ENCODE measurements around the gene SH3BGRL. TPM values are rescaled to one million over a fixed set of nuclear protein-coding genes. Genes with fewer than 3 reads are reported as not detected.

Gene SH3BGRL
- total and polyA plus RNA-seq, 2 donors (not counting 1 experiment from before 2014, with no cell fraction given): 65.6 to 105 TPM

- Histone ChIP-seq H3K4me2 (replicated peaks; ENCODE audit: low read depth, low read length, poor library complexity, severe bottlenecking) (no peak overlapping the region), H3K27me3 (replicated peaks in 1 of 4; ENCODE audit: control extremely low read depth in 1 of 4, control insufficient read depth in 3 of 4, insufficient read depth in 4 of 4, low read length in 3 of 4) (no peaks in the 10 kb centered on the region), H3K36me3 (replicated peaks in 1 of 2; ENCODE audit: control extremely low read depth in 1 of 2, control insufficient read depth in 1 of 2, extremely low read depth in 1 of 2, insufficient read depth in 2 of 2, low read length in 1 of 2) (peaks cover 0 to 12% of the 10 kb centered on the region in 2 experiments), H3K27ac (ENCODE audit: low read length in 2 of 2) (no peak overlapping the region), H3K4me1 (ENCODE audit: control insufficient read depth in 2 of 2, insufficient read depth in 2 of 2, low read length in 2 of 2) (peaks cover 9 to 16% of the 10 kb centered on the region in 2 donors), H3K4me3 (ENCODE audit: control extremely low read depth in 1 of 5, extremely low read depth in 1 of 5, insufficient read depth in 1 of 5, low read depth in 2 of 5, low read length in 4 of 5) (no peak overlapping the region), H2AFZ (ENCODE audit: insufficient read depth, low read depth, low read length, poor library complexity, severe bottlenecking) (no peak overlapping the region), H3K9ac (ENCODE audit: low read length) (no peak overlapping the region), H4K20me1 (ENCODE audit: control insufficient read depth, insufficient read depth, low read length, poor library complexity, severe bottlenecking) (peaks cover 3% of the 10 kb centered on the region), H3K79me2 (ENCODE audit: control insufficient read depth, insufficient read depth, low read length) (peaks cover 74% of the 10 kb centered on the region), H3K9me3 (ENCODE audit: control extremely low read depth in 1 of 3, control insufficient read depth in 2 of 3, insufficient read depth in 1 of 3, low read length in 2 of 3) (peaks cover 0 to 3% (median 0%) of the 10 kb centered on the region in 3 donors)
- TF ChIP-seq CTCF (IDR thresholded peaks at IDR 0.05) (no peak), EZH2 (IDR thresholded peaks at IDR 0.05; ENCODE audit: borderline replicate concordance, insufficient read depth, low read depth, low read length, poor library complexity, severe bottlenecking) (no peak)
- Mint-ChIP-seq H3K4me1 (peaks cover 36% of the 10 kb centered on the region), H3K27me3 (no peaks in the 10 kb centered on the region), H3K4me3 (no peak overlapping the region), H3K27ac (no peak overlapping the region), H3K9me3 (ENCODE audit: insufficient read depth) (no peaks in the 10 kb centered on the region)
- POLR2A ChIA-PET: no interaction called here
- intact Hi-C loops (cut with micrococcal nuclease): no loop called here
- CTCF ChIA-PET: no interaction called here
- ATAC-seq (ENCODE audit: low read depth): no peak
- WGBS (ENCODE audit: insufficient coverage): no CpG with 5 or more reads among the region's 8 CpGs
- DNase-seq: no peak
Observed at GRCh38 chrX:81208916-81209315, 7.0 kb downstream of the SH3BGRL start.

DNA sequence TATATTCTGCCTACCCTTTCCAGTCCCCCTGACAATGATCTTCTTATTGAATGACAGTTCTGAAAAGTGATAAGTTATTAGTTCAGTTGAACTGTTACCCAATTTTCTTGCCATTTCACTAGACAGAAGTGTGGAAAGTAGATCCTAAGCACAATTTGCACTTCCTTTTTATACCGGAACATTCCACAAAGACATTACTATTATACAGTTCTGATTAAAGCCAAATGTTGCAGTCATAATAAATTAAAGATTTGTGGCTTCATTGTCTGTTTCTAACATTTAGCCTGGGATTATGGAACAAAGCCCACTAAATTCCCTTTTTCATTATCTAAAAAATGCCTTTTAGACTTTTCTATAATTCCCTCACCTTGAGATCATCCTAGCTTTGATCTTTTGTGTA, 13.8 kb downstream of the SH3BGRL start:
- POLR2A ChIA-PET: no interaction called here

More for the DNA sequence above, 13.8 kb downstream of the SH3BGRL start:
- peaks cover 35% of the 10 kb centered on the region for H3K4me1 Mint-ChIP-seq
- no peaks in the 10 kb centered on the region for H3K27me3 Mint-ChIP-seq
- Histone ChIP-seq H3K9me3 (ENCODE audit: control extremely low read depth in 1 of 3, control insufficient read depth in 2 of 3, insufficient read depth in 1 of 3, low read length in 2 of 3) (no peaks in the 10 kb centered on the region), H3K27me3 (replicated peaks in 1 of 4; ENCODE audit: control extremely low read depth in 1 of 4, control insufficient read depth in 3 of 4, insufficient read depth in 4 of 4, low read length in 3 of 4) (no peaks in the 10 kb centered on the region), H3K4me2 (replicated peaks; ENCODE audit: low read depth, low read length, poor library complexity, severe bottlenecking) (no peak overlapping the region), H3K4me1 (ENCODE audit: control insufficient read depth in 2 of 2, insufficient read depth in 2 of 2, low read length in 2 of 2) (no peaks in the 10 kb centered on the region), H3K9ac (ENCODE audit: low read length) (no peak overlapping the region), H3K79me2 (ENCODE audit: control insufficient read depth, insufficient read depth, low read length) (peaks cover 54% of the 10 kb centered on the region), H4K20me1 (ENCODE audit: control insufficient read depth, insufficient read depth, low read length, poor library complexity, severe bottlenecking) (peaks cover 3% of the 10 kb centered on the region), H3K36me3 (replicated peaks in 1 of 2; ENCODE audit: control extremely low read depth in 1 of 2, control insufficient read depth in 1 of 2, extremely low read depth in 1 of 2, insufficient read depth in 2 of 2, low read length in 1 of 2) (peaks cover 0 to 2% of the 10 kb centered on the region in 2 experiments), H3K27ac (ENCODE audit: low read length in 2 of 2) (peak overlapping the region in 1 of 2 donors; percentile 34), H3K4me3 (ENCODE audit: control extremely low read depth in 1 of 5, extremely low read depth in 1 of 5, insufficient read depth in 1 of 5, low read depth in 2 of 5, low read length in 4 of 5) (no peak overlapping the region), H2AFZ (ENCODE audit: insufficient read depth, low read depth, low read length, poor library complexity, severe bottlenecking) (no peak overlapping the region)
- no peak for ATAC-seq (ENCODE audit: low read depth)
- DNase-seq: no peak
- no CpG with 5 or more reads among the region's 1 CpG for whole genome bisulfite sequencing (ENCODE audit: insufficient coverage)
- no peak overlapping the region for H3K4me3 Mint-ChIP-seq
- CTCF ChIA-PET: interaction anchor here (1.4 kb wide), 1 partner anchor 13 kb away, joined by 3 read pairs; the partner anchor contains the start of gene SH3BGRL
- intact Hi-C loops (cut with micrococcal nuclease): no loop called here
- H3K9me3 Mint-ChIP-seq (ENCODE audit: insufficient read depth): no peaks in the 10 kb centered on the region
- TF ChIP-seq CTCF (IDR thresholded peaks at IDR 0.05): no peak
- H3K27ac Mint-ChIP-seq: no peak overlapping the region

All from B cell (primary cell).